ENCODE data around the gene DAPL1. TPM values are rescaled to one million over a fixed set of nuclear protein-coding genes. Genes with fewer than 3 reads are reported as not detected.
A peak's percentile ranks its signal among the peaks of the same experiment; 100 is the strongest.

DAPL1 gene
- total RNA-seq, 2 donors from 2014 or later = not detected

DNA sequence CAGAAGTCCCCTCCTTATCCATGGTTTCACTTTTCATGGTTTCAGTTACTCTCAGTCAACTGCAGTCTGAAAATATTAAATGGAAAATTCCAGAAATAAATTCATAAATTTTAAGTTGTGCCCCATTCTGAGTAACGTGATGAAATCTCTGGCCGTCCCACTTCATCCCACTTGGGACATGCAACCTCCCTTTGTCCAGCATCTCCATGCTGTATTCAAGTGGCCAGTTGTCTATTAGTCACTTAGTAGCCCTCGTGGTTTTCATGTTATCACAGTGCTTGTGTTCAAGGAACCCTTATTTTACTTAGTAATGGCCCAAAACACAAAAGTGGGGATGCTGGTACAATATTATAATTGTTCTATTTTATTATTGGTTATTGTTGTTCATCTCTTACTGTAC, 18.0 kb upstream of the DAPL1 start:
- DNase-seq (ENCODE audit: low spot score) = no peak
- H3K4me1 ChIP-seq (ENCODE audit: control insufficient read depth in 1 of 2, low read depth in 2 of 2) = peaks cover 50 to 76% of the 10 kb centered on the region in 2 donors
- no peaks in the 10 kb centered on the region for H3K9me3 ChIP-seq

GRCh38 chr2:158778243-158778642, 16.9 kb upstream of the DAPL1 start:
- no peaks in the 10 kb centered on the region for H3K9me3 ChIP-seq
- no peak overlapping the region for H3K27ac ChIP-seq
- H3K4me3 ChIP-seq = no peak overlapping the region
- H3K36me3 ChIP-seq = no peaks in the 10 kb centered on the region
- ATAC-seq (ENCODE audit: insufficient number of reproducible peaks, low FRiP score, low read depth) (no peak), DNase-seq (ENCODE audit: low spot score) (no peak)
- H3K4me1 ChIP-seq (ENCODE audit: control insufficient read depth in 1 of 2, low read depth in 2 of 2) = peaks cover 50 to 65% of the 10 kb centered on the region in 2 donors
- no peaks in the 10 kb centered on the region for H3K27me3 ChIP-seq (replicated peaks; ENCODE audit: insufficient read depth)
- TF ChIP-seq, protein P1, sequence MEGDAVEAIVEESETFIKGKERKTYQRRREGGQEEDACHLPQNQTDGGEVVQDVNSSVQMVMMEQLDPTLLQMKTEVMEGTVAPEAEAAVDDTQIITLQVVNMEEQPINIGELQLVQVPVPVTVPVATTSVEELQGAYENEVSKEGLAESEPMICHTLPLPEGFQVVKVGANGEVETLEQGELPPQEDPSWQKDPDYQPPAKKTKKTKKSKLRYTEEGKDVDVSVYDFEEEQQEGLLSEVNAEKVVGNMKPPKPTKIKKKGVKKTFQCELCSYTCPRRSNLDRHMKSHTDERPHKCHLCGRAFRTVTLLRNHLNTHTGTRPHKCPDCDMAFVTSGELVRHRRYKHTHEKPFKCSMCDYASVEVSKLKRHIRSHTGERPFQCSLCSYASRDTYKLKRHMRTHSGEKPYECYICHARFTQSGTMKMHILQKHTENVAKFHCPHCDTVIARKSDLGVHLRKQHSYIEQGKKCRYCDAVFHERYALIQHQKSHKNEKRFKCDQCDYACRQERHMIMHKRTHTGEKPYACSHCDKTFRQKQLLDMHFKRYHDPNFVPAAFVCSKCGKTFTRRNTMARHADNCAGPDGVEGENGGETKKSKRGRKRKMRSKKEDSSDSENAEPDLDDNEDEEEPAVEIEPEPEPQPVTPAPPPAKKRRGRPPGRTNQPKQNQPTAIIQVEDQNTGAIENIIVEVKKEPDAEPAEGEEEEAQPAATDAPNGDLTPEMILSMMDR (IDR thresholded peaks at IDR 0.05) = no peak

More for the DNA sequence above, 18.0 kb upstream of the DAPL1 start:
- no peaks in the 10 kb centered on the region for H3K27me3 ChIP-seq (replicated peaks; ENCODE audit: insufficient read depth)
- ATAC-seq (ENCODE audit: insufficient number of reproducible peaks, low FRiP score, low read depth) = no peak
- TF ChIP-seq, protein P1 (IDR thresholded peaks at IDR 0.05) = no peak
- H3K27ac ChIP-seq = no peak overlapping the region
- H3K4me3 ChIP-seq = no peak overlapping the region
- no peaks in the 10 kb centered on the region for H3K36me3 ChIP-seq

- DNase-seq (ENCODE audit: low spot score) (no peak), ATAC-seq (ENCODE audit: insufficient number of reproducible peaks, low FRiP score, low read depth) (no peak)
- TF ChIP-seq, protein P1 (IDR thresholded peaks at IDR 0.05) = no peak
- H3K27me3 ChIP-seq (replicated peaks; ENCODE audit: insufficient read depth) = no peaks in the 10 kb centered on the region
- no peaks in the 10 kb centered on the region for H3K36me3 ChIP-seq
- peaks cover 41 to 51% of the 10 kb centered on the region in 2 donors for H3K4me1 ChIP-seq (ENCODE audit: control insufficient read depth in 1 of 2, low read depth in 2 of 2)
- H3K9me3 ChIP-seq = no peaks in the 10 kb centered on the region
- H3K27ac ChIP-seq = peak overlapping the region; percentile 31 to 62
- H3K4me3 ChIP-seq = peak overlapping the region; percentile 18
Measured at GRCh38 chr2:158779621-158780020, 15.5 kb upstream of the DAPL1 start.

DNA sequence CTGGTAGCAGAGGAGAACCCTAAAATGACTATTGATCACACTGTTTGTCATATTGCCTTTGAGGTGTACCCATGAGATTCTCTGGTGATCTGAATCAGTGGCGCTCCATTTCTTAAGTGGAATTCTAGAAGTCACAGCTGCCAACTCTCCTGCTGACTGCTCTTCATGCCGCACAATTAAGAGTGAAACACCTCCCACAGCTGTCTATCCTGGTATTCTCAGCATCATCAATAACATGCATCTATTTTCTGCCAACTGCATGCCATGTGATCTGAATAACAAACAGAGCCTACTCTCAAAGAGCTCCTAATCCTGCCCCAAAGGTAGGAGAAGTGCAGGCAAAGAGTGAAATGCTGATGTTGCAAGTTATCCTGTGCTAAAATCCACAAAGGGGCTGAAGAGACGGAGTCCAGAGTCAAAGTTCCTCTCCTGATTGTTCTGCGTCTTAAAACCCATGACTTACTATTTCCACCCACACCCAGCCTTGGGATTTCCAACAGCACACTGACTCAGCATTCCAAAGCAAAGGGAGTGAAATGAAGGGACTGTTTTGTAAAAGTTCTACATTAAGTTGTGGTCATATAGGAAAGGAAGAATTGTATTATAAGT, 13.7 kb upstream of the DAPL1 start:
- H3K36me3 ChIP-seq = no peaks in the 10 kb centered on the region
- H3K9me3 ChIP-seq = no peaks in the 10 kb centered on the region
- TF ChIP-seq, protein P1 (IDR thresholded peaks at IDR 0.05) = no peak
- H3K4me1 ChIP-seq (ENCODE audit: control insufficient read depth in 1 of 2, low read depth in 2 of 2) = peaks cover 39 to 41% of the 10 kb centered on the region in 2 donors
- no peak for DNase-seq (ENCODE audit: low spot score)
- no peak overlapping the region for H3K4me3 ChIP-seq
- ATAC-seq (ENCODE audit: insufficient number of reproducible peaks, low FRiP score, low read depth) = no peak
- peak overlapping the region in 1 of 2 donors; percentile 31 for H3K27ac ChIP-seq
- H3K27me3 ChIP-seq (replicated peaks; ENCODE audit: insufficient read depth) = no peaks in the 10 kb centered on the region

DNA sequence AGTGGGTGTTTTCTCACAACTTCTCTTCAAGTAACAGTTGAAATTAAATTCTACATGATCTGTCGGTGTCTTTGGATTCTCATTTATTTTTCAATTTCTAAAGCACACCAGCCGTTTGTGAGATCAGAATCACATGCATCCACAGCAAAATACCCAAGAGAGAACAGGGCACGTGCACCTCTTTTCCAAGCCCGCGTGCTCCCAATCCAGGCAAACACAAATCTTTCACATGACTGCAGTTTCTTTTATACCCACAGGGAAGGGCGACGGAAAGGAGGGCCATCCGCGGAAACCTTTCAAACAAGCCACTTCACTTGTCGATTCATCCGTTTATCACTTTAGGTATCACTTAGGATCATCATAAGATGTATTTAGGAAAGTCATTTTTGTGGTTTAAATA, 13.0 kb upstream of the DAPL1 start:
- no peak for ATAC-seq (ENCODE audit: insufficient number of reproducible peaks, low FRiP score, low read depth)
- H3K4me3 ChIP-seq = no peak overlapping the region
- H3K27me3 ChIP-seq (replicated peaks; ENCODE audit: insufficient read depth) = no peaks in the 10 kb centered on the region
- H3K27ac ChIP-seq = no peak overlapping the region
- TF ChIP-seq, protein P1 (IDR thresholded peaks at IDR 0.05) = no peak
- no peak for DNase-seq (ENCODE audit: low spot score)
- peaks cover 32 to 34% of the 10 kb centered on the region in 2 donors for H3K4me1 ChIP-seq (ENCODE audit: control insufficient read depth in 1 of 2, low read depth in 2 of 2)
- no peaks in the 10 kb centered on the region for H3K9me3 ChIP-seq
- no peaks in the 10 kb centered on the region for H3K36me3 ChIP-seq

Data from thoracic aorta (tissue), 2 donors.